CD14-positive monocyte (primary cell): Measurements from ENCODE around the gene ZNF346. TPM values are rescaled to one million over a fixed set of nuclear protein-coding genes. Genes with fewer than 3 reads are reported as not detected.

ENCODE experiments used
- DNase-seq, 3 donors: peaks; one replicate each; pipeline ENCODE4 v3.0.0-alpha.2; 2011 to 2022
- H2AFZ ChIP-seq: 2 replicates; pipeline ENCODE4 v1.6.0; 2012; ENCODE audit warnings: mild to moderate bottlenecking, low read depth, low read length, inconsistent platforms; ENCODE audit not compliant: insufficient read depth, poor library complexity, severe bottlenecking
- H3K27ac ChIP-seq, 2 donors: 1 replicate in 1 of 2; 2 replicates in 1 of 2; pipeline ENCODE4 v1.5.1; 2012 to 2013; ENCODE audit warnings: low read length in 2 of 2, control low read depth in 1 of 2, inconsistent platforms in 1 of 2, low read depth in 1 of 2, mild to moderate bottlenecking in 1 of 2
- H3K27me3 ChIP-seq, 2 donors: one replicate each; pipeline versions ENCODE4 v1.6.0 to v1.6.1; 2011 to 2013; ENCODE audit warnings: low read length in 2 of 2; ENCODE audit not compliant: control insufficient read depth in 2 of 2, insufficient read depth in 2 of 2
- H3K36me3 ChIP-seq, 2 donors: replicated peaks in 1 of 2; 1 replicate in 1 of 2; 2 replicates in 1 of 2; pipeline versions ENCODE4 v1.5.1 to v1.6.1; 2012 to 2013; ENCODE audit warnings: low read length in 2 of 2, control low read depth in 1 of 2, inconsistent platforms in 1 of 2, mild to moderate bottlenecking in 1 of 2; ENCODE audit not compliant: insufficient read depth in 2 of 2, control insufficient read depth in 1 of 2
- H3K4me1 ChIP-seq, 2 donors: 1 replicate in 1 of 2; 2 replicates in 1 of 2; pipeline versions ENCODE4 v1.5.1 to v1.6.1; 2012 to 2013; ENCODE audit warnings: low read length in 2 of 2, control low read depth in 1 of 2, inconsistent platforms in 1 of 2, mild to moderate bottlenecking in 1 of 2, moderate library complexity in 1 of 2; ENCODE audit not compliant: insufficient read depth in 2 of 2, control insufficient read depth in 1 of 2
- H3K4me2 ChIP-seq: replicated peaks from 2 replicates; pipeline ENCODE3; 2012; ENCODE audit warnings: low read length, moderate library complexity, mild to moderate bottlenecking; ENCODE audit not compliant: poor library complexity, severe bottlenecking; ENCODE audit errors: extremely low read depth
- H3K4me3 ChIP-seq, 3 experiments: fragments of 200-600 bp in 1 of 3; sonication (generic) in 1 of 3; replicated peaks in 1 of 3; 1 replicate in 2 of 3; 2 replicates in 1 of 3; pipeline ENCODE4 v1.5.1; 2011 to 2013; ENCODE audit warnings: low read length in 3 of 3, mild to moderate bottlenecking in 3 of 3, control low read depth in 2 of 3, low read depth in 2 of 3, inconsistent platforms in 1 of 3, moderate library complexity in 1 of 3
- H3K79me2 ChIP-seq: 2 replicates; pipeline ENCODE4 v1.6.0; 2012; ENCODE audit warnings: mild to moderate bottlenecking, control low read depth, inconsistent platforms, low read length, moderate library complexity; ENCODE audit not compliant: insufficient read depth
- H3K9ac ChIP-seq: 2 replicates; pipeline ENCODE4 v1.6.0; 2017; ENCODE audit warnings: low read length, mild to moderate bottlenecking; ENCODE audit not compliant: insufficient read depth, poor library complexity, severe bottlenecking
- H3K9me3 ChIP-seq, 2 donors: replicated peaks in 1 of 2; 1 replicate in 1 of 2; 2 replicates in 1 of 2; pipeline versions ENCODE4 v1.5.1 to v1.6.1; 2012 to 2013; ENCODE audit warnings: low read length in 2 of 2, control low read depth in 1 of 2; ENCODE audit not compliant: control insufficient read depth in 1 of 2, insufficient read depth in 1 of 2
- H4K20me1 ChIP-seq: 2 replicates; pipeline ENCODE4 v1.6.0; 2012; ENCODE audit warnings: mild to moderate bottlenecking, low read length, control low read depth, moderate library complexity; ENCODE audit not compliant: insufficient read depth
- H3K27ac Mint-ChIP-seq, 7 donors: one replicate each; pipeline ENCODE4 v1.8.0; 2020; ENCODE audit warnings: mild to moderate bottlenecking in 7 of 7, mixed read lengths in 7 of 7, moderate library complexity in 6 of 7, inconsistent platforms in 2 of 7
- H3K27me3 Mint-ChIP-seq, 3 donors: one replicate each; pipeline ENCODE4 v1.8.0; 2021 to 2022; ENCODE audit warnings: low read depth in 3 of 3, mild to moderate bottlenecking in 3 of 3, mixed read lengths in 3 of 3, moderate library complexity in 3 of 3, inconsistent platforms in 1 of 3
- H3K36me3 Mint-ChIP-seq, 2 donors: one replicate each; pipeline ENCODE4 v1.8.0; 2020; ENCODE audit warnings: mixed read lengths in 2 of 2, inconsistent platforms in 1 of 2, mild to moderate bottlenecking in 1 of 2
- H3K4me1 Mint-ChIP-seq: one replicate; pipeline ENCODE4 v1.8.0; 2020; ENCODE audit warnings: mild to moderate bottlenecking, mixed read lengths
- H3K4me3 Mint-ChIP-seq, 2 donors: one replicate each; pipeline ENCODE4 v1.8.0; 2020; ENCODE audit warnings: mild to moderate bottlenecking in 2 of 2, mixed read lengths in 2 of 2, moderate library complexity in 1 of 2
- H3K9me3 Mint-ChIP-seq, 7 donors: one replicate each; pipeline ENCODE4 v1.8.0; 2020 to 2022; ENCODE audit warnings: mixed read lengths in 7 of 7, mild to moderate bottlenecking in 6 of 7, moderate library complexity in 6 of 7, inconsistent platforms in 2 of 7
- CTCF ChIP-seq: fragments of 200-600 bp; IDR thresholded peaks from one replicate; pipeline ENCODE4 v1.8.0; 2022; ENCODE audit warnings: antibody characterized with exemption, mild to moderate bottlenecking
- WGBS: methylation state at CpG from one replicate; pipeline ENCODE4 v1.1.5; 2013; ENCODE audit warnings: missing lambda C conversion rate; ENCODE audit not compliant: insufficient coverage; 5-methylcytosine and 5-hydroxymethylcytosine counted together
- intact Hi-C, 2 donors: fragments of 100-400 bp; cut with micrococcal nuclease; formaldehyde crosslinking; loops; one replicate each; pipeline versions ENCODE4 v1.15.0 to v1.15.1; 2023
- polyA plus RNA-seq, 3 donors: library from polyadenylated mRNA; depleted of rRNA in 1 of 3; unstranded in 2 of 3; stranded (reverse) in 1 of 3; fragments of 300-500 nt in 2 of 3; fragments of >200 nt in 1 of 3; fragmentation: Illumina TruSeq in 2 of 3; gene quantifications; 1 replicate in 2 of 3; 2 replicates in 1 of 3; pipeline ENCODE4 v1.2.3, GENCODE V29; 2012 to 2021

Gene ZNF346
- polyA plus RNA-seq, 3 donors = 6.0 to 9.6 (median 6.4) TPM

DNA sequence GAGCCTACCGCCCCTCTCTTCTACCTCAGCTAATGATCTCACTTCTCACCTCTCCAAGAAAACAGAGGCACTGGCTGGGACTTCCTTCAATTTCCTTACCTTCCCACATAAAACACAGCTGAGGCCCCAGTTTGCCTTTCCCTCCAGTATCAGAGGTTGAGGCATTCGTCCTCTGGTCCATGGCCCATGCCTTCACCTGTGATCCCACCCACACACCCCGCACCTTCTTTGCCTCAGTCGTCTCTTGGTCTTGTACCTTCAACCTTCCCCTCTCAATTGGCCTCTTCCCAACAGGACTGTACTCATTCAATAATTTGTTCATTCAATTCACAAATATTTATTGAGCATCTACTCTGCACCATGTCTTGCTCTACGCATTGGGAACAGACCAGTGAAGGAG is 100.1 kb downstream of the ZNF346 start:
- peaks cover 1 to 4% (median 3%) of the 10 kb centered on the region in 3 donors for H3K27me3 Mint-ChIP-seq
- peaks cover 0 to 2% (median 0%) of the 10 kb centered on the region in 7 donors for H3K9me3 Mint-ChIP-seq
- H3K9me3 ChIP-seq = no peaks in the 10 kb centered on the region
- H3K4me1 ChIP-seq = no peaks in the 10 kb centered on the region
- H3K4me1 Mint-ChIP-seq = peaks cover 8% of the 10 kb centered on the region
- no peak overlapping the region for H3K4me3 Mint-ChIP-seq
- H4K20me1 ChIP-seq = no peaks in the 10 kb centered on the region
- no peak overlapping the region for H3K27ac Mint-ChIP-seq
- no peak overlapping the region for H3K9ac ChIP-seq
- H3K4me2 ChIP-seq = no peak overlapping the region
- DNase-seq = no peak
- no peaks in the 10 kb centered on the region for H3K27me3 ChIP-seq
- H3K27ac ChIP-seq = no peak overlapping the region
- H3K36me3 ChIP-seq = no peaks in the 10 kb centered on the region
- WGBS = 92% methylated on average over 4 of the region's 5 CpGs
- no peaks in the 10 kb centered on the region for H3K36me3 Mint-ChIP-seq
- TF ChIP-seq CTCF = no peak
- no peaks in the 10 kb centered on the region for H3K79me2 ChIP-seq
- intact Hi-C loops = no loop called here
- H3K4me3 ChIP-seq = no peak overlapping the region
- no peak overlapping the region for H2AFZ ChIP-seq

- H3K4me3 ChIP-seq = no peak overlapping the region
- WGBS = 90% methylated on average over 8 of the region's 15 CpGs
Measured at GRCh38 chr5:177123789-177124485, 101.4 kb downstream of the ZNF346 start.

More at GRCh38 chr5:177123789-177124485, 101.4 kb downstream of the ZNF346 start:
- no peaks in the 10 kb centered on the region for H3K36me3 Mint-ChIP-seq
- no peak overlapping the region for H2AFZ ChIP-seq
- H3K9me3 ChIP-seq = no peaks in the 10 kb centered on the region
- H3K27ac ChIP-seq = no peak overlapping the region
- no peak overlapping the region for H3K4me3 Mint-ChIP-seq
- H3K79me2 ChIP-seq = no peaks in the 10 kb centered on the region
- TF ChIP-seq CTCF = no peak
- peaks cover 1 to 4% (median 3%) of the 10 kb centered on the region in 3 donors for H3K27me3 Mint-ChIP-seq
- intact Hi-C loops = no loop called here
- no peaks in the 10 kb centered on the region for H3K27me3 ChIP-seq
- DNase-seq = no peak
- H3K36me3 ChIP-seq = no peaks in the 10 kb centered on the region
- H4K20me1 ChIP-seq = no peaks in the 10 kb centered on the region
- peak overlapping the region in 1 of 7 donors; percentile 25 for H3K27ac Mint-ChIP-seq
- H3K4me1 Mint-ChIP-seq = peaks cover 18% of the 10 kb centered on the region
- no peak overlapping the region for H3K9ac ChIP-seq
- H3K4me1 ChIP-seq = peaks cover 10% of the 10 kb centered on the region in 2 donors
- no peak overlapping the region for H3K4me2 ChIP-seq
- H3K9me3 Mint-ChIP-seq = peaks cover 0 to 2% (median 0%) of the 10 kb centered on the region in 7 donors
